Prostate gland (tissue), 2 donors: ENCODE results near the gene PLPPR1.

Experiments used
- CTCF ChIP-seq, 4 experiments: fragments of 200-600 bp in 2 of 4; fragments of 450-650 bp in 2 of 4; sonication (generic) in 2 of 4; IDR thresholded peaks; 1 replicate in 3 of 4; 2 replicates in 1 of 4; pipeline ENCODE4 v1.5.1; 2016 to 2019; ENCODE audit warnings: antibody characterized with exemption in 4 of 4, mild to moderate bottlenecking in 2 of 4, moderate library complexity in 2 of 4
- POLR2A ChIP-seq: fragments of 450-650 bp; IDR thresholded peaks from one replicate; pipeline ENCODE4 v1.6.1; 2016; ENCODE audit warnings: antibody characterized with exemption, mild to moderate bottlenecking
- POLR2AphosphoS5 ChIP-seq: sonication (generic); formaldehyde crosslinking; IDR thresholded peaks from one replicate; pipeline ENCODE4 v1.6.1; 2017; ENCODE audit warnings: antibody characterized with exemption

GRCh38 chr9:101271102-101271501 lies 242.6 kb downstream of the PLPPR1 start:
- no peak for TF ChIP-seq CTCF (IDR thresholded peaks at IDR 0.05)
- no peak for TF ChIP-seq POLR2A
- TF ChIP-seq POLR2AphosphoS5, result no peak
